ENCODE measurements around the gene TRERF1. TPM values are rescaled to one million over a fixed set of nuclear protein-coding genes. Genes with fewer than 3 reads are reported as not detected.
"Not testable (repeated sequence)": the region's sequence is repeated elsewhere in the genome, so short reads cannot be mapped to it uniquely, and the experiment has no call there.

TRERF1 gene
- total and polyA plus RNA-seq, 5 donors from 2014 or later: 2.3 to 55.7 (median 4.7) TPM

DNA sequence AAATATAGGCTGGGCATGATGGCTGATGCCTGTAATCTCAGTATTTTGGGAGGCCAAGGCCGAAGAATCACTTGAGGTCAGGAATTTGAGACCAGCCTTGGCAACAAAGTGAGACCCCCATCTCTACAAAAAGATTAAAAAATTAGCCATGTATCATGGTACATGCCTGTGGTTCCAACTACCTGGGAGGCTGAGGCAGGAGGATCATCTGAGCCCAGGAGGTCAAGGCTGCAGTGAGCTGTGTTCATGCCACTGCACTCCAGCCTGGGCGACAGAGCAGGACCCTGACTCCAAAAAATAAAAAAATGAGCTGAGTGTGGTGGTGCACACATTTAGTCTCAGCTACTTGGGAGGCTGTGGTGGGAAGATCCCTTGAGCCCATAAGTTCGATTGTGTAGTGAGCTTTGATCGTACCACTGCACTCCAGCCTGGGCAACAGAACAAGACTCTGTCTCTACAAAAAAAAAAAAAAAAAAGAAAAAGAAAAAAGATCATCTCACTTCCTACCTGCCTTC is 246.9 kb downstream of the TRERF1 start:
- Histone ChIP-seq H3K9me3 (ENCODE audit: control insufficient read depth in 2 of 2, low read length in 2 of 2) (no peaks in the 10 kb centered on the region), H3K4me1 (ENCODE audit: control insufficient read depth, insufficient read depth, low read length, poor library complexity, severe bottlenecking) (no peaks in the 10 kb centered on the region), H3K4me3 (ENCODE audit: low read depth, low read length) (no peak overlapping the region), H3K27ac (ENCODE audit: insufficient read depth, low read length, poor library complexity, severe bottlenecking) (no peak overlapping the region), H3K27me3 (ENCODE audit: control insufficient read depth, insufficient read depth, low read length) (no peaks in the 10 kb centered on the region), H3K36me3 (ENCODE audit: control insufficient read depth, insufficient read depth, low read length) (peaks cover 42% of the 10 kb centered on the region)
- DNase-seq (no peak), ATAC-seq (ENCODE audit: low read depth in 2 of 2) (no peak)
- H3K36me3 Mint-ChIP-seq: peaks cover 31% of the 10 kb centered on the region
- H3K27ac Mint-ChIP-seq: no peak overlapping the region
- H3K9me3 Mint-ChIP-seq: peaks cover 0 to 3% (median 0%) of the 10 kb centered on the region in 7 donors
- peaks cover 0 to 8% (median 5%) of the 10 kb centered on the region in 4 donors for H3K4me1 Mint-ChIP-seq
- H3K27me3 Mint-ChIP-seq: no peaks in the 10 kb centered on the region
- no peak overlapping the region for H3K4me3 Mint-ChIP-seq

DNA sequence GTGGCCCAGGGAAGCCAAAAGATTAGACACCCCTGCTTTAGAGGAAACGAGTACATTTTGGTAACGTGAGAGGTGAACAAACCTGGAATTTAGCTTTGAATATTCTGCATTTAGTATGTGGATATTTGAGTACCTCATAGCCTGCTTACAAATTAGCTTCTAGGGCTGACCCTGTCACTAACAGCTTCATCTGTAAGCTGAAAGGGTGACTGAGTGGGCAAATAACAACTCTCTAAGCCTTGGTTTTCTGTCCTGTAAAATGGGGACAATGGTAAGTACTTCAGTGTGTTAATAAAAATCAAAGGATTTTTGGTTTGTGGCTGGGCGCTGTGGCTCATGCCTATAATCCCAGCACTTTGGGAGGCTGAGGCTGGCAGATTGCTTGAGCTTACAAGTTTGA is 248.5 kb downstream of the TRERF1 start:
- Mint-ChIP-seq H3K36me3 (peaks cover 32% of the 10 kb centered on the region), H3K27ac (no peak overlapping the region), H3K27me3 (no peaks in the 10 kb centered on the region), H3K9me3 (peaks cover 0 to 4% (median 0%) of the 10 kb centered on the region in 7 donors), H3K4me1 (peaks cover 0 to 7% (median 4%) of the 10 kb centered on the region in 4 donors), H3K4me3 (no peak overlapping the region)
- H3K36me3 ChIP-seq (ENCODE audit: control insufficient read depth, insufficient read depth, low read length): peaks cover 26% of the 10 kb centered on the region
- no peak for DNase-seq
- no peak overlapping the region for H3K27ac ChIP-seq (ENCODE audit: insufficient read depth, low read length, poor library complexity, severe bottlenecking)
- H3K4me1 ChIP-seq (ENCODE audit: control insufficient read depth, insufficient read depth, low read length, poor library complexity, severe bottlenecking): no peaks in the 10 kb centered on the region
- H3K4me3 ChIP-seq (ENCODE audit: low read depth, low read length): no peak overlapping the region
- no peak for ATAC-seq (ENCODE audit: low read depth in 2 of 2)
- no peaks in the 10 kb centered on the region for H3K9me3 ChIP-seq (ENCODE audit: control insufficient read depth in 2 of 2, low read length in 2 of 2)
- no peaks in the 10 kb centered on the region for H3K27me3 ChIP-seq (ENCODE audit: control insufficient read depth, insufficient read depth, low read length)

DNA sequence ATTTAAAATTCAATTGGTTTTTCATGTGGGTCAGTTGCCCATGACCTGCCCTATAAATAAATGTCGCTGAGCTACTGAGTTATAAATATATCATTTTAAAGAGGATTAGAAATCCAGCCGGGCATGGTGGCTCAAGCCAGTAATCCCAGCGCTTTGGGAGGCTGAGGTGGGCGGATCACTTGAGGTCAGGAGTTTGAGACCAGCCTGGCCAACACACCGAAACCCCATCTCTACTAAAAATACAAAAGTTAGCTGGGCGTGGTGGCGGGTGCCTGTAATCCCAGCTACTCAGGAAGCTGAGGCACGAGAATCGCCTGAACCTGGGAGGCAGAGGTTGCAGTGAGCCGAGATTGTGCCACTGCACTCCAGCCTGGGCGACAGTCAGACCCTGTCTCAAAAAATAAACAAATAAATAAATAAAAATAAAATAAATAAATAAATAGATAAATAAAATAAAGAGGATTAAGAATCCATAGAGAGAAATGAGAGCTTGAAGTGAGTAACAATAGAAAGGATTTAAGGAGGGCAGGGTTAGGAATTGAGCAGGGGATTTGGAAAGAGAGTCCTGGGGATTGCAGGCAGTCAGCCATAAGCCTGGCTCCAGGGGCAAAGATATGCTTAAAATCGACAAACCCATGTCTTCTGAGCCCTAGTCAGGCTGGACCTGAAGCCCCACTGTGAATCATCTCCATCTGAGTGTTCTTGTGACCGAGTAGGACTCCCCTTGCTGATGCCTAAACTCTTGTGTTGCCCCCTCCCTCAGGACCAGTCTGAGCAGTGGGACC is 249.4 kb downstream of the TRERF1 start:
- not testable (repeated sequence) for DNase-seq; H3K4me1 Mint-ChIP-seq; H3K4me3 ChIP-seq (ENCODE audit: low read depth, low read length); H3K9me3 ChIP-seq (ENCODE audit: control insufficient read depth in 2 of 2, low read length in 2 of 2); H3K27me3 Mint-ChIP-seq; H3K27me3 ChIP-seq (ENCODE audit: control insufficient read depth, insufficient read depth, low read length); H3K4me1 ChIP-seq (ENCODE audit: control insufficient read depth, insufficient read depth, low read length, poor library complexity, severe bottlenecking); ATAC-seq (ENCODE audit: low read depth in 2 of 2); H3K4me3 Mint-ChIP-seq; H3K27ac Mint-ChIP-seq; H3K27ac ChIP-seq (ENCODE audit: insufficient read depth, low read length, poor library complexity, severe bottlenecking); H3K9me3 Mint-ChIP-seq
- peaks cover 17% of the 10 kb centered on the region for H3K36me3 ChIP-seq (ENCODE audit: control insufficient read depth, insufficient read depth, low read length)
- H3K36me3 Mint-ChIP-seq: peaks cover 26% of the 10 kb centered on the region

- no peaks in the 10 kb centered on the region for H3K4me1 ChIP-seq (ENCODE audit: control insufficient read depth, insufficient read depth, low read length, poor library complexity, severe bottlenecking)
- H3K27ac ChIP-seq (ENCODE audit: insufficient read depth, low read length, poor library complexity, severe bottlenecking): no peak overlapping the region
- no peaks in the 10 kb centered on the region for H3K9me3 ChIP-seq (ENCODE audit: control insufficient read depth in 2 of 2, low read length in 2 of 2)
- Mint-ChIP-seq H3K9me3 (peaks cover 0 to 4% (median 0%) of the 10 kb centered on the region in 7 donors), H3K27me3 (no peaks in the 10 kb centered on the region), H3K36me3 (peaks cover 26% of the 10 kb centered on the region), H3K27ac (peak overlapping the region in 1 of 3 donors; percentile 69), H3K4me3 (no peak overlapping the region), H3K4me1 (peaks cover 2 to 7% (median 4%) of the 10 kb centered on the region in 4 donors)
- H3K4me3 ChIP-seq (ENCODE audit: low read depth, low read length): no peak overlapping the region
- peaks cover 12% of the 10 kb centered on the region for H3K36me3 ChIP-seq (ENCODE audit: control insufficient read depth, insufficient read depth, low read length)
- ATAC-seq (ENCODE audit: low read depth in 2 of 2): no peak
- H3K27me3 ChIP-seq (ENCODE audit: control insufficient read depth, insufficient read depth, low read length): no peaks in the 10 kb centered on the region
- no peak for DNase-seq
Observed at GRCh38 chr6:42201382-42201781, 250.3 kb downstream of the TRERF1 start.

GRCh38 chr6:42200035-42200434 is 251.7 kb downstream of the TRERF1 start:
- H3K4me3 ChIP-seq (ENCODE audit: low read depth, low read length): no peak overlapping the region
- no peaks in the 10 kb centered on the region for H3K4me1 ChIP-seq (ENCODE audit: control insufficient read depth, insufficient read depth, low read length, poor library complexity, severe bottlenecking)
- no peaks in the 10 kb centered on the region for H3K27me3 Mint-ChIP-seq
- peak overlapping the region in 1 of 4 donors; percentile 63 for H3K4me3 Mint-ChIP-seq
- H3K36me3 Mint-ChIP-seq: peaks cover 19% of the 10 kb centered on the region
- H3K27me3 ChIP-seq (ENCODE audit: control insufficient read depth, insufficient read depth, low read length): no peaks in the 10 kb centered on the region
- H3K36me3 ChIP-seq (ENCODE audit: control insufficient read depth, insufficient read depth, low read length): peaks cover 9% of the 10 kb centered on the region
- DNase-seq (no peak), ATAC-seq (ENCODE audit: low read depth in 2 of 2) (no peak)
- H3K27ac ChIP-seq (ENCODE audit: insufficient read depth, low read length, poor library complexity, severe bottlenecking): no peak overlapping the region
- no peaks in the 10 kb centered on the region for H3K9me3 ChIP-seq (ENCODE audit: control insufficient read depth in 2 of 2, low read length in 2 of 2)
- H3K9me3 Mint-ChIP-seq: peaks cover 0 to 4% (median 0%) of the 10 kb centered on the region in 7 donors
- H3K27ac Mint-ChIP-seq: peak overlapping the region in 2 of 3 donors; percentile 10 to 23
- peaks cover 2 to 7% (median 4%) of the 10 kb centered on the region in 4 donors for H3K4me1 Mint-ChIP-seq

- Histone ChIP-seq H3K36me3 (ENCODE audit: control insufficient read depth, insufficient read depth, low read length) (peaks cover 3% of the 10 kb centered on the region), H3K4me1 (ENCODE audit: control insufficient read depth, insufficient read depth, low read length, poor library complexity, severe bottlenecking) (no peaks in the 10 kb centered on the region), H3K4me3 (ENCODE audit: low read depth, low read length) (no peak overlapping the region), H3K9me3 (ENCODE audit: control insufficient read depth in 2 of 2, low read length in 2 of 2) (no peaks in the 10 kb centered on the region), H3K27ac (ENCODE audit: insufficient read depth, low read length, poor library complexity, severe bottlenecking) (no peak overlapping the region), H3K27me3 (ENCODE audit: control insufficient read depth, insufficient read depth, low read length) (no peaks in the 10 kb centered on the region)
- Mint-ChIP-seq H3K4me3 (no peak overlapping the region), H3K27me3 (no peaks in the 10 kb centered on the region), H3K36me3 (peaks cover 19% of the 10 kb centered on the region), H3K9me3 (peaks cover 0 to 4% (median 0%) of the 10 kb centered on the region in 7 donors), H3K27ac (no peak overlapping the region), H3K4me1 (peaks cover 2 to 7% (median 4%) of the 10 kb centered on the region in 4 donors)
- ATAC-seq (ENCODE audit: low read depth in 2 of 2) (no peak), DNase-seq (no peak)
Observed at GRCh38 chr6:42199106-42199981, 252.4 kb downstream of the TRERF1 start.

- ATAC-seq (ENCODE audit: low read depth in 2 of 2) (peak; percentile 71 to 73), DNase-seq (peak in 1 of 3 donors; percentile 20)
- Mint-ChIP-seq H3K27me3 (no peaks in the 10 kb centered on the region), H3K9me3 (peaks cover 0 to 4% (median 0%) of the 10 kb centered on the region in 7 donors), H3K36me3 (peaks cover 19% of the 10 kb centered on the region), H3K4me1 (peaks cover 2 to 7% (median 4%) of the 10 kb centered on the region in 4 donors), H3K4me3 (no peak overlapping the region), H3K27ac (no peak overlapping the region)
- no peaks in the 10 kb centered on the region for H3K36me3 ChIP-seq (ENCODE audit: control insufficient read depth, insufficient read depth, low read length)
- H3K4me3 ChIP-seq (ENCODE audit: low read depth, low read length): no peak overlapping the region
- H3K4me1 ChIP-seq (ENCODE audit: control insufficient read depth, insufficient read depth, low read length, poor library complexity, severe bottlenecking): no peaks in the 10 kb centered on the region
- no peak overlapping the region for H3K27ac ChIP-seq (ENCODE audit: insufficient read depth, low read length, poor library complexity, severe bottlenecking)
- no peaks in the 10 kb centered on the region for H3K9me3 ChIP-seq (ENCODE audit: control insufficient read depth in 2 of 2, low read length in 2 of 2)
- no peaks in the 10 kb centered on the region for H3K27me3 ChIP-seq (ENCODE audit: control insufficient read depth, insufficient read depth, low read length)
Observed at GRCh38 chr6:42197555-42198362, 254.0 kb downstream of the TRERF1 start.

Data from CD4-positive, CD25-positive, alpha-beta regulatory T cell (primary cell).